GM18868 (cell line): ENCODE results near the gene ANGPTL2.

ENCODE experiments used
- ATAC-seq: cut with Tn5 transposase; IDR thresholded peaks from one replicate; pipeline ENCODE4 v1.9.1; 2021; ENCODE audit warnings: mild to moderate bottlenecking, moderate library complexity; ENCODE audit not compliant: unreplicated experiment

ANGPTL2 gene

GRCh38 chr9:127121628-127122175 is 733 bp downstream of the ANGPTL2 start:
- no peak for ATAC-seq

GRCh38 chr9:127119320-127119709 is 3.1 kb downstream of the ANGPTL2 start:
- no peak for ATAC-seq

GRCh38 chr9:127118597-127119319 is 3.7 kb downstream of the ANGPTL2 start:
- ATAC-seq = peak; percentile 57

GRCh38 chr9:127117801-127118200 is 4.6 kb downstream of the ANGPTL2 start:
- no peak for ATAC-seq

GRCh38 chr9:127116957-127117356 is 5.5 kb downstream of the ANGPTL2 start:
- ATAC-seq = no peak

GRCh38 chr9:127116088-127116726 is 6.2 kb downstream of the ANGPTL2 start:
- ATAC-seq = no peak

GRCh38 chr9:127114606-127115005 is 7.8 kb downstream of the ANGPTL2 start:
- ATAC-seq = no peak

GRCh38 chr9:127113191-127113972 is 9.1 kb downstream of the ANGPTL2 start:
- ATAC-seq = no peak

GRCh38 chr9:127112735-127113161 is 9.7 kb downstream of the ANGPTL2 start:
- no peak for ATAC-seq

- ATAC-seq = no peak
These were observed 10.4 kb downstream of the ANGPTL2 start for GRCh38 chr9:127112056-127112455.

- no peak for ATAC-seq
These were observed 13.2 kb downstream of the ANGPTL2 start for GRCh38 chr9:127109212-127109711.

- ATAC-seq = no peak
These were observed 14.2 kb downstream of the ANGPTL2 start for GRCh38 chr9:127107929-127108876.

- ATAC-seq = no peak
These were observed 15.1 kb downstream of the ANGPTL2 start for GRCh38 chr9:127107171-127107928.

GRCh38 chr9:127106466-127106855 is 16.0 kb downstream of the ANGPTL2 start:
- no peak for ATAC-seq

- no peak for ATAC-seq
These were observed 16.5 kb downstream of the ANGPTL2 start for GRCh38 chr9:127105805-127106465.

- ATAC-seq = no peak
These were observed 17.7 kb downstream of the ANGPTL2 start for GRCh38 chr9:127104581-127105311.

GRCh38 chr9:127102788-127103187 is 19.6 kb downstream of the ANGPTL2 start:
- no peak for ATAC-seq

GRCh38 chr9:127102176-127102575 is 20.3 kb downstream of the ANGPTL2 start:
- ATAC-seq = no peak
